GM20000 (cell line): ENCODE measurements around the gene HPD.
"Not testable (repeated sequence)": the region's sequence is repeated elsewhere in the genome, so short reads cannot be mapped to it uniquely, and the experiment has no call there.

Experiments
- DNase-seq: peaks from one replicate; pipeline ENCODE4 v3.0.0; 2012; ENCODE audit warnings: low spot score
- CTCF ChIP-seq: IDR thresholded peaks from 2 replicates; pipeline ENCODE4 v1.5.1; 2012; ENCODE audit warnings: mild to moderate bottlenecking, control low read depth; ENCODE audit errors: extremely low read depth, missing control alignments

The HPD gene

DNA sequence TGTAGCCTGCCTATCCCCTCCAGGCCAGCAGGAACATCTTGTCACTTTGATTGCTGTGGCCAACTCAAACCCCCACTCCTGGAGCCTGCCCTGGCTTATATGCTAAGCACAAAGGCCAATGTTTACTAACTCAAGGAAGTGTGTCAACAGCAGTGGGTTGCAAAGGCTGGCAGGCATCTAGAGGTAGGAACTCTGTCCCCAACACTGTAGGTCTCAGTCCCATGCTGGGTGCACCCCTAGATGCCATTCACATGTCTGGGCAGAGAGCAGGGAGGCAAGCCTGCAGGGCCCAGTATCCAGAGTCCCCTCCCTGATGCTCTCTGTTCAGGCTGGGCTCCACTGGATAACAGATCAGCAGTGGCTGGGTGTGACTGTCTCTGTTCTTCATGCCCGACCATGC lies 1.6 kb upstream of the HPD start:
- no peak for TF ChIP-seq CTCF
- DNase-seq = no peak

GRCh38 chr12:121858318-121858661 lies 369 bp downstream of the HPD start:
- no peak for DNase-seq
- TF ChIP-seq CTCF = no peak

DNA sequence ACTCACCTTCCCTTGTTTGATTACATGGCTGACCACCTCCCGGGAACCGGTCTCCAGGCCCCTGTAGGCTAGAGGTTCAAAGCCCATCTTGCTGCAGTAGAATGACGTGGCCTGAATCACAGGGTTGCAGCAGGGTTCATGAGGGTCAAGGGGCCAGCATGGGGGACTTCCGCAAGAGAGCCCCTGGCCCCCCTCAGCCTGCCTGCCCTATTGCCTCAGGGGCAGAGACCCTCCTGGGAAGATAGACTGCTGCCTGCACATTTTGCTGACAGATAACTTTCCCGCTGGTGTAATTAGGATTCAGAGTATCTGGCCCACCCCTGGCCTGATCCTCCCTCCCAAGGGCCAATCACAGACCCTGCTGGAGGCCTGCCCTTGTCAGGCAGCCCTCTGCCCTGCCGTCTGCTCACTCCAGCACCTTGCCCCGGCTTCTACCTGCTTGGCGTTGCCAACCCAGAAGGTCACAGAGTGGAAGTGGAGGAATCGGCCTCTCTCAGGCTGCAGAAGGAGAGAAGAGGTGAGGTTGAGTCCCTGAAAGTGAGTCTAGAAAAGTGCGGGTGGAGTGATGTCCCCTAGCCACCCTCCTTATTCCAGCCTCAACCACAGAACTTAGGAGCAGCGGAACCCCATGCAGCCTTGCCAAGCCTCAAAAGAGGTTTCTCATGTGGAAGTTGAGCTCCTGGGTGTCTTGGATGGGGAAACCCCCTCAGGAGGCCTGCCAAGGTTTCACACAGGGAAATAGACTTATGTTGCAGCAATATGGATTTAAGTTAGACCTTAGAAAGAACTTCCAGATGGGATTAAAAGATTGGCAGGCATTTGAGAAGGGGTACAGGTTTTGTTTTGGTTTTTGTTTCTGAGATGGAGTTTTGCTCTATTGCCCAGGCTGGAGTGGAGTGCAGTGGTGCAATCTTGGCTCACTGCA lies 1.1 kb downstream of the HPD start:
- TF ChIP-seq CTCF = no peak
- no peak for DNase-seq

- DNase-seq = not testable (repeated sequence)
These were observed 6.3 kb downstream of the HPD start for GRCh38 chr12:121852392-121852791.

DNA sequence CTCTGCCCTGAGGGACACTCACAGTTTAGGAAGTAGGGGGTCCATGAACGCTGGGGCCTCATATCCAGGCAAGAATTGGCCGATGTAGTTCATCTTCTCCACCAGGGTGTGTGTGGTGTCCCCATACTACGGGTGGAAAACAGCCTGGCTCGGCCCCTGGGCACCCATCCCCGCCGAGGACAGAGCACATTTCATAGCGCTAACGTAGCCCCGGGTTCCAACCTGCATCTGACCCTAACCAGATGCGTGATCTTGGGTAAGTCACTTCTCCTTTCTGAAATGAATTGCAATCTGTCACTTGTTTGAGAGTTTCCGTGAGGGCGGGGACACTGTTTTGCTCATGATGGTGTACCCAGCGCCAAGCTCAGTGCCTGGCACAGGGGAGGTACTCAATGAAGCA lies 9.0 kb downstream of the HPD start:
- no peak for DNase-seq
- no peak for TF ChIP-seq CTCF

- no peak for DNase-seq
- no peak for TF ChIP-seq CTCF
These were observed 9.4 kb downstream of the HPD start for GRCh38 chr12:121849211-121849610.

DNA sequence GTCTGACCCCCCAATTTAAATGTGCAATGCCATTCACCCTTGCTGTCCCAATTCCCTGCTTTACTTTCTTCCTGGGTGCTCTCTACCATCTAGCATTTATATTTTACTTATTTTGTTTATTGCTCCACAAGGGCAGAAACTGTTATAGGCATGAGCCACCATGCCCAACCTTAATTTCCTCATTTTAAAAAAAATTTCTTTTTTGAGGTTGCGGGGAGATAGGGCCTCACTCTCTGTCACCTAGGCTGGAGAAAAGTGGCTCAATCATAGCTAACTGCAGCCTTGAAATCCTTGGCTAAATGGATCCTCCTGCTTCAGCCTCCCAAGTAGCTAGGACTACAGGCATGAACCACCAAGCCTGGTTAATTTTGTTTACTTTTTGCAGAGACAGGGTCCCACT lies 13.0 kb downstream of the HPD start:
- no peak for TF ChIP-seq CTCF
- no peak for DNase-seq

GRCh38 chr12:121843236-121843982 lies 15.2 kb downstream of the HPD start:
- TF ChIP-seq CTCF = no peak
- no peak for DNase-seq
